Measurements from ENCODE around the gene ORAI3.
A peak's percentile ranks its signal among the peaks of the same experiment; 100 is the strongest.

ORAI3 gene

DNA sequence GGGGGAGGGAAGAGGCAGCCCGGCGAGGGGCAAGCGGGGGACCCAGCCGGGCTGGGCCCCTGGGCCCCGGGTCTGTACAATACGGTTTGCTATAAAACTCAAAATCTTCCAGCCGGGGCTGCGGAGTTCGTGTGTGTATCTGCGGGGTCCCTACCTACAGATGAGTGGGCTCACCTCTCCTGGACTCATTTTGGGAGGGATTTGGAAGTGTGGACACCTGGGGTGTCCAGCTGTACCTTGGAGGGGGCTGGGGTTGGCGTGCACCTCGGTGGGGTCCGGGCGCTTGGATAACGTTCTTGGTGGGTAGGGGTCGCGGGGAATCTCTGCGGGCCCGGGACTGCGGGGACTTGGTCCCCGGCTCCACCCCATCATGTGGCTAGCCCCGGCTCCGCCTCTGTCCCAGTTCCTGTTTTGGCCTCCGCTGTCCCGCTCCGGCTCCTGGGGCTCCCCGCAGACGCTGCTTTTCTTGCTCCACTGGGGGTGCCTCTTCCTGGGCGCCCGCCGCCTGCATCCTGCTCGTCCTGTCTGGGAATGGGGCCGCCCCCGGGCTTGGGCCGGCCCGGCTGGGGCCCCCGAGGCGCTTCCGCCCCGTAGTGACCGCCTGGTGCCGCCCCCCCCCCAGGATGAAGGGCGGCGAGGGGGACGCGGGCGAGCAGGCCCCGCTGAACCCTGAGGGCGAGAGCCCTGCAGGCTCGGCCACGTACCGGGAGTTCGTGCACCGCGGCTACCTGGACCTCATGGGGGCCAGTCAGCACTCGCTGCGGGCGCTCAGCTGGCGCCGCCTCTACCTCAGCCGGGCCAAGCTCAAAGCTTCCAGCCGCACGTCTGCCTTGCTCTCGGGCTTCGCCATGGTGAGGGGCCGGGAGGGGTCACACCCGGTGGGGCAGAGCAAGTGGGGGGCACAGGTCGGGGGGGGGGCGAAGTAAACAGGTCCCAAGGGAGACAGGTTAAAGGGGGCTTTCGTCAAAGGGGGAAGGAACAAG lies at the start of gene ORAI3:
TSS of gene ORAI3 (plus strand) at position 402 of the 983 bp plus-strand sequence. CDS start at position 624, 222 bp downstream.
- DNase-seq, result peak; percentile 32

GRCh38 chr16:30899794-30900193 lies 49.1 kb upstream of the ORAI3 start:
- DNase-seq, result no peak

DNA sequence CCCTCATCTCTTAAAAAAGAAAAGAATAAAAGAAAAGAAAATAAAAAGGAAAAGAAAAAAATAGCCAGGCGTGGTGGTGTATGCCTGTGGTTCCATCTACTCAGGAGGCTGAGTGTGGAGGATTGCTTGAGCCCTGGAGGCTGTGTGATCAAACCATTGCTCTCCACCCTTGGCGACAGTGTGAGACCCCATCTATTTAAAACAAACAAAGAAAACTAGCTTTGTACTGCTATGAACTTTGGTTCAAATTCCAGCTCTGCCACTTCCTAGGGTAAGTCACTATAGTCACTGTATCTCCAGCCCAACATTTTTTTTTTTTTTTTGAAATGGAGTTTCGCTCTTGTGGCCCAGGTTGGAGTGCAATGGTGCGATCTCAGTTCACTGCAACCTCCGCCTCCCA lies 48.3 kb upstream of the ORAI3 start:
- no peak for DNase-seq

- DNase-seq, result no peak
These were observed 47.5 kb upstream of the ORAI3 start for GRCh38 chr16:30901201-30902028.

DNA sequence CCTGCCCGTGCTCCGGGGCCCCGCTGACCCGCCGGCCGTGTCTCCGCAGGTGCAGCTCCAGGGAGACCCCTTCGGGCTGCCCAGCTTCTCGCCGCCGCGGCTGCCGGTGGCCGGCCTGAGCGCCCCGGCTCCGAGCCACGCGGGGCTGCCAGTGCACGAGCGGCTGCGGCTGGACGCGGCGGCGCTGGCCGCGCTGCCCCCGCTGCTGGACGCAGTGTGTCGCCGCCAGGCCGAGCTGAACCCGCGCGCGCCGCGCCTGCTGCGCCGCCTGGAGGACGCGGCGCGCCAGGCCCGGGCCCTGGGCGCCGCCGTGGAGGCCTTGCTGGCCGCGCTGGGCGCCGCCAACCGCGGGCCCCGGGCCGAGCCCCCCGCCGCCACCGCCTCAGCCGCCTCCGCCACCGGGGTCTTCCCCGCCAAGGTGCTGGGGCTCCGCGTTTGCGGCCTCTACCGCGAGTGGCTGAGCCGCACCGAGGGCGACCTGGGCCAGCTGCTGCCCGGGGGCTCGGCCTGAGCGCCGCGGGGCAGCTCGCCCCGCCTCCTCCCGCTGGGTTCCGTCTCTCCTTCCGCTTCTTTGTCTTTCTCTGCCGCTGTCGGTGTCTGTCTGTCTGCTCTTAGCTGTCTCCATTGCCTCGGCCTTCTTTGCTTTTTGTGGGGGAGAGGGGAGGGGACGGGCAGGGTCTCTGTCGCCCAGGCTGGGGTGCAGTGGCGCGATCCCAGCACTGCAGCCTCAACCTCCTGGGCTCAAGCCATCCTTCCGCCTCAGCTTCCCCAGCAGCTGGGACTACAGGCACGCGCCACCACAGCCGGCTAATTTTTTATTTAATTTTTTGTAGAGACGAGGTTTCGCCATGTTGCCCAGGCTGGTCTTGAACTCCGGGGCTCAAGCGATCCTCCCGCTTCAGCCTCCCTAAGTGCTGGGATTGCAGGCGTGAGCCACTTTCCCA lies 46.6 kb upstream of the ORAI3 start:
- peak; percentile 14 for DNase-seq

GRCh38 chr16:30903002-30903401 lies 45.9 kb upstream of the ORAI3 start:
- no peak for DNase-seq

- DNase-seq, result no peak
These were observed 45.3 kb upstream of the ORAI3 start for GRCh38 chr16:30903596-30903995.

GRCh38 chr16:30904114-30904780 lies 44.6 kb upstream of the ORAI3 start:
- no peak for DNase-seq

DNA sequence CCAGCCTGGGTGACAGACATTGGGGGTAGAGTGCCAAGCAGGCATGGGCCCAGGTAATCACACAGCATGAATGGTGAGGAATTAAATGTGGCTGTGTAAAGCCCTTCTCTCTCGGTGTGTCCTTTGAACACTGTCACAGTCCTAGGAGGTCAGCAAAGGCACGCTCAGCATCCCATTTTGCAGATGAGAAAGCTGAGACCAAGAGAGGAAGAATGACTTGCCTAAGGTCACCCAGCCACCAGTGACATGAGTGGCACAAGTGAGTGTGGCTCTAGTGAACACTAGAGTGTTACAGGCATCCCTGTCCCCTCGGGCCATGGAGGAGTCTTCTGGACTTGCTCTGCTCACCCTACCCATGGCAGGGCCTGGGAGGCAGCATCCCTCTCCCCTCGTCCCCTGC lies 41.8 kb upstream of the ORAI3 start:
- DNase-seq, result no peak

DNA sequence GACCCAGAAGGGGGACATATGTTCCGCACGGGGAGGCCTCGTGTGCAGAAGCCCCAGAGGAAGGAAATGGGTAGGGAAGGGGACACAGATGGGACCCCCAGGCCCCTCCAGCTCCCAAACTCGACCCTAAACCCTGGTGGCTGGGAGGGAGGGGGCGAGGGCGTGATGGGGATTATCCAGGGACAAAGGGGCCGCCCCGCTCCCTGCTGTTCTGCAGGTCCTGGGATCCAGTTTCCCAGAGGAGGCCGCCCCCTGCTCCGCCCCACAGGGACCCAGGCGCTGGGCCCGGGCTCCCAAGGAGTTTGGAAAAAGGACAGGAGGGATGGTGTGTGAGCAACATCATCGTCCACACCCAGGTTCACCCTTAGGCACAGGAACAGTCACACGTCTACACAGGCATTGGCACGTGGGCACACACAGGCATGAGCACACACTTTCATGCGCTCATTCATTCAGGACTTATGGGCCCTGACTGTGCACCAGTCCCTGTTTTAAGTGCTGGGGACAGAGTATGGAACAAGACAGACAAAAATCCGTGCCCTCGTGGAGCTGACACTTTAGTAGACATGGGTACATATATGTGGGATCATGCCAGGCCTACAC lies 38.3 kb upstream of the ORAI3 start:
- no peak for DNase-seq

DNA sequence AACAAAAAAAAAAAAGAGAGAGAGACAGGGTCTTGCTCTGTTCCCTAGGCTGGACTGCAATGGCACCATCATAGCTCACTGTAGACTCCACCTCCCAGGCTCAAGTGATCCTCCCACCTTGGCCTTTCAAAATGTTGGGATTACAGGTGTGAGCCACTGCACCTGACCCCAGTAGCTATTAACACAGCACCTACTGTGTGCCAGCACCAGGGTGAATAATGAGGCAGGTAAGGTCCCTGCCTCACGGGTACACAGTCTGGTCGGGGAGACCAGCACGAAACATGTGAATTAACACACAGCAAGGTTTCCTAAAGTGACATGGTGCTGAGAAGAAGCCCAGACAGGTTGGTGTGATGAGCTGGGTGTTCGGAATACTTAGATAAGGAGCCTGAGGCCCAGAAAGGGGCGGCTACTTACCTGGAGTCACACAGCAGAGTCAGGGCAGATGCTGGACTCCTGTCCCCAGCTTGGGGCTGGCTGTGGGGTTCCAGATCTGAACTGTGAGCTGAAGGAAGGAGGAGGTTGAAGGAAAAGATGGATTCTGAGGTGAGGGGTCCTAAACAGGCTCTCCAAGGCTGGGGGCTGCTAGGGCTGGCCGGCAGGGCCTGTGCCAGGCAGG lies 36.0 kb upstream of the ORAI3 start:
- DNase-seq, result no peak

DNA sequence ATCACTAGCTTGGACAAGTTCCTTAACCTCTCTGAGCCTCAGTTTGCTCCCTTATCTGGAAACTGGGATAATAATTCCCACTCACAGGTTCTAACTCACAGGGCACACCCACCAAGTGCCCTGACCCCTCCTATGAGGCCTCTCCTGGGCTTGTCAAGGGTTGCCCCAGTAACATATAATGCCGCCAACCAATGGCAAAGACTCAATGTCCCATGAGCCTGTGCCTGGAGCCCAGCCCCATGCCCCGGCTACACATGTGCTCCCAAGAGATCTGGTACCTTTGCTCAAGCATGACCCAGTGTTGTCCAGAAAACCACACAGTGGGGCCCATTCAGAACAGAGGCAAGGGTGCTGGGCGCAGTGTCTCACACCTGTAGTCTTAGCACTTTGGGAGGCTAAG lies 34.0 kb upstream of the ORAI3 start:
- DNase-seq, result no peak

DNA sequence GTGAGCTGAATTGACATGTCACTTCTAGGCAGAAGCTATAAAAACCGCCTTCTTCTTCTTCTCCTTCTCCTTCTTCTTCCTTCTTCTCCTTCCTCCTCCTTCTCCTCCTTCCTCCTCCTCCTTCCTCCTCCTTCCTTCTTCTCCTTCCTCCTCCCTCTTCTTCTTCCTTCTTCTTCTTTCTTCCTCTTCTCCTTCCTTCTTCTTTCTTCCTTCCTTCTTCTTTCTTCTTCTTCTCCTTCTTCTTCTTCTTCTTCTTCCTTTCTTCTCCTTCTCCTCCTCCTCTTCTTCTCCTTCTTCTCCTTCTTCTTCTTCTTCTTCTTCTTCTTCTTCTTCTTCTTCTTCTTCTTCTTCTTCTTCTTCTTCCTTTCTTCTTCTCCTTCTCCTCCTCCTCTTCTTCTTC lies 30.3 kb upstream of the ORAI3 start:
- DNase-seq, result no peak

DNA sequence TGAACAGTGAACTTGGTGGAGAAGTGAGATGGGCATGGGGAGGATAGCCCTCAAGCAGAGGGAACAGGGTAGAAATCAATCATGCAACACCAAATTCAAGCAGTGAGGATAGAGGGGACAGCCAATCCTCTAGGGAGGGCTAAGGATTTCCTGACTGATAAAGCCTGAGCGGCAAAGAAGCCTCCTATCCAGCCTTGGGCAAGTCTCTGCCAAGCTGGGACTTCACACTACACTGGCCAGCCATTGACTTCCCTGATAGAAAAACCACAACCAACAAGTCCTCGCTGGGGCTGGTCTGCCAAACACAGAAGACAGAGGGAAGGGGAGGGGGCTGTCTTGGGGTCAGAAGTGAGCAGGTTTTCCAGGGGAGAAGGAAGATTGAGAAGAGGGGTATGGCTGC lies 28.0 kb upstream of the ORAI3 start:
- DNase-seq, result no peak

- no peak for DNase-seq
These were observed 27.5 kb upstream of the ORAI3 start for GRCh38 chr16:30921459-30921747.

GRCh38 chr16:30921748-30922419 lies 27.0 kb upstream of the ORAI3 start:
- DNase-seq, result peak; percentile 85

GRCh38 chr16:30922420-30922959 lies 26.4 kb upstream of the ORAI3 start:
- peak; percentile 99 for DNase-seq

DNA sequence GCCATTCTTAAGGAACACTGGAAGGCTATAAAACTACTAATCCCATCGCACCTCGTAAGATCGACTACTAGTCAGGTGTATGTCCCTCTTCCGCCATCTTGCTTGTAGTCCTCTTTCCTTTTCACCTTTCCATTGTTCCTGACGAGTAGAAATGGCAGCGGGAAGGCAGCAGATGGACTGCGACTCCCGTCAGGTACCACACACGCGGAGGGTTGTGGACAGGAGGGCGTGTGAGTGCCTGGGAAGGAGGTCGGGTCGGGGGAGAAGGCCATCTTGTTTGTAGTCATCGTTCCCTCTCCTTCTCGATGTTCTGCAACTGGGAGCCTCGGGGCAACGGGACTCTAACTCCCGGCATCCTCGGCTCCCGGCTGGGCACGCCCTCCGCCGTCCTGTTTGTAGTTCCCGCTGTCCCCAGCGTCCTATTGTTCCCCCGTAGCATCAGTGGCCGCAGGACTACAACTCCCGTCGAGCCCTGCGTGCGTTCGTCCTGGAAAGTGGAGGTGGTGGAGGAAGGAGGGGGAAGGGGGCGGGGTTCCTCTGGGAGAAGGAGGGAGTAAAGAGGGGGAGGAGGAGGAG lies 25.8 kb upstream of the ORAI3 start:
- peak; percentile 99 for DNase-seq

GRCh38 chr16:30923554-30924075 lies 25.3 kb upstream of the ORAI3 start, which contains the start of gene FBXL19:
Gene FBXL19 (plus strand): TSS chr16:30923572. CDS start chr16:30925755, 2,183 bp downstream.
- DNase-seq, result no peak
